ENCODE measurements around the gene KRI1. TPM values are rescaled to one million over a fixed set of nuclear protein-coding genes. Genes with fewer than 3 reads are reported as not detected.
A peak's percentile ranks its signal among the peaks of the same experiment; 100 is the strongest.

KRI1 gene
- total and polyA plus RNA-seq, 4 donors, result 4.6 to 14.1 (median 7.0) TPM

GRCh38 chr19:10568062-10568825 lies 2.4 kb upstream of the KRI1 start:
- Histone ChIP-seq H3K9me3 (ENCODE audit: control insufficient read depth in 4 of 4, low read length in 3 of 4) (no peaks in the 10 kb centered on the region), H3K36me3 (ENCODE audit: control insufficient read depth in 4 of 4, insufficient read depth in 3 of 4, low read depth in 1 of 4, low read length in 3 of 4) (no peaks in the 10 kb centered on the region), H3K4me3 (ENCODE audit: low read depth in 1 of 3, low read length in 3 of 3) (peak overlapping the region; percentile 54 to 91 (median 55)), H3K9ac (ENCODE audit: low read depth in 1 of 2, low read length in 2 of 2) (peak overlapping the region; percentile 22 to 58), H3K27ac (ENCODE audit: low read depth in 1 of 2, low read length in 2 of 2) (peak overlapping the region; percentile 46 to 65), H3K4me1 (ENCODE audit: control insufficient read depth in 4 of 4, insufficient read depth in 4 of 4, low read length in 3 of 4) (peaks cover 13 to 41% (median 23%) of the 10 kb centered on the region in 4 donors), H3K27me3 (ENCODE audit: control insufficient read depth in 4 of 4, insufficient read depth in 4 of 4, low read length in 3 of 4) (no peaks in the 10 kb centered on the region)
- no peak for DNase-seq (ENCODE audit: low spot score)
- TF ChIP-seq HNF4G (IDR thresholded peaks at IDR 0.05) (no peak), RXRA (IDR thresholded peaks at IDR 0.05) (no peak), EGR1 (IDR thresholded peaks at IDR 0.05; ENCODE audit: low read depth in 2 of 2) (no peak), GABPA (IDR thresholded peaks at IDR 0.05 in 1 of 2, conservative IDR thresholded peaks at IDR 0.05 in 1 of 2) (no peak), HNF4A (conservative IDR thresholded peaks at IDR 0.05) (no peak), SP1 (IDR thresholded peaks at IDR 0.05) (no peak), YY1 (IDR thresholded peaks at IDR 0.05) (no peak), NR2F2 (IDR thresholded peaks at IDR 0.05) (no peak), FOXA1 (IDR thresholded peaks at IDR 0.05) (no peak), ZBTB33 (IDR thresholded peaks at IDR 0.05) (no peak), MAX (IDR thresholded peaks at IDR 0.05) (no peak), FOXA2 (IDR thresholded peaks at IDR 0.05) (no peak), JUND (IDR thresholded peaks at IDR 0.05) (no peak), RAD21 (IDR thresholded peaks at IDR 0.05) (no peak), TAF1 (conservative IDR thresholded peaks at IDR 0.05) (no peak), CTCF (IDR thresholded peaks at IDR 0.05; ENCODE audit: low read depth, low read length, missing input control) (no peak)
- TF ChIP-seq, protein P1, sequence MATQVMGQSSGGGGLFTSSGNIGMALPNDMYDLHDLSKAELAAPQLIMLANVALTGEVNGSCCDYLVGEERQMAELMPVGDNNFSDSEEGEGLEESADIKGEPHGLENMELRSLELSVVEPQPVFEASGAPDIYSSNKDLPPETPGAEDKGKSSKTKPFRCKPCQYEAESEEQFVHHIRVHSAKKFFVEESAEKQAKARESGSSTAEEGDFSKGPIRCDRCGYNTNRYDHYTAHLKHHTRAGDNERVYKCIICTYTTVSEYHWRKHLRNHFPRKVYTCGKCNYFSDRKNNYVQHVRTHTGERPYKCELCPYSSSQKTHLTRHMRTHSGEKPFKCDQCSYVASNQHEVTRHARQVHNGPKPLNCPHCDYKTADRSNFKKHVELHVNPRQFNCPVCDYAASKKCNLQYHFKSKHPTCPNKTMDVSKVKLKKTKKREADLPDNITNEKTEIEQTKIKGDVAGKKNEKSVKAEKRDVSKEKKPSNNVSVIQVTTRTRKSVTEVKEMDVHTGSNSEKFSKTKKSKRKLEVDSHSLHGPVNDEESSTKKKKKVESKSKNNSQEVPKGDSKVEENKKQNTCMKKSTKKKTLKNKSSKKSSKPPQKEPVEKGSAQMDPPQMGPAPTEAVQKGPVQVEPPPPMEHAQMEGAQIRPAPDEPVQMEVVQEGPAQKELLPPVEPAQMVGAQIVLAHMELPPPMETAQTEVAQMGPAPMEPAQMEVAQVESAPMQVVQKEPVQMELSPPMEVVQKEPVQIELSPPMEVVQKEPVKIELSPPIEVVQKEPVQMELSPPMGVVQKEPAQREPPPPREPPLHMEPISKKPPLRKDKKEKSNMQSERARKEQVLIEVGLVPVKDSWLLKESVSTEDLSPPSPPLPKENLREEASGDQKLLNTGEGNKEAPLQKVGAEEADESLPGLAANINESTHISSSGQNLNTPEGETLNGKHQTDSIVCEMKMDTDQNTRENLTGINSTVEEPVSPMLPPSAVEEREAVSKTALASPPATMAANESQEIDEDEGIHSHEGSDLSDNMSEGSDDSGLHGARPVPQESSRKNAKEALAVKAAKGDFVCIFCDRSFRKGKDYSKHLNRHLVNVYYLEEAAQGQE (IDR thresholded peaks at IDR 0.05), result no peak
- TF ChIP-seq, protein P2, sequence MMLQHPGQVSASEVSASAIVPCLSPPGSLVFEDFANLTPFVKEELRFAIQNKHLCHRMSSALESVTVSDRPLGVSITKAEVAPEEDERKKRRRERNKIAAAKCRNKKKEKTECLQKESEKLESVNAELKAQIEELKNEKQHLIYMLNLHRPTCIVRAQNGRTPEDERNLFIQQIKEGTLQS (IDR thresholded peaks at IDR 0.05), result no peak
- WGBS, result 3% methylated on average over 58 of the region's 58 CpGs
